AG09319 (cell line): ENCODE data around the gene JOSD2.

Source experiments
- DNase-seq: peaks from one replicate; pipeline ENCODE4 v3.0.0-alpha.2; 2010; ENCODE audit warnings: low read depth; ENCODE audit errors: extremely low read depth
- TF ChIP-seq, protein P1 (sequence below): IDR thresholded peaks from 2 replicates; pipeline ENCODE4 v1.5.1; 2011; ENCODE audit warnings: low read depth, mild to moderate bottlenecking, inconsistent platforms, low read length, moderate library complexity

Gene JOSD2

DNA sequence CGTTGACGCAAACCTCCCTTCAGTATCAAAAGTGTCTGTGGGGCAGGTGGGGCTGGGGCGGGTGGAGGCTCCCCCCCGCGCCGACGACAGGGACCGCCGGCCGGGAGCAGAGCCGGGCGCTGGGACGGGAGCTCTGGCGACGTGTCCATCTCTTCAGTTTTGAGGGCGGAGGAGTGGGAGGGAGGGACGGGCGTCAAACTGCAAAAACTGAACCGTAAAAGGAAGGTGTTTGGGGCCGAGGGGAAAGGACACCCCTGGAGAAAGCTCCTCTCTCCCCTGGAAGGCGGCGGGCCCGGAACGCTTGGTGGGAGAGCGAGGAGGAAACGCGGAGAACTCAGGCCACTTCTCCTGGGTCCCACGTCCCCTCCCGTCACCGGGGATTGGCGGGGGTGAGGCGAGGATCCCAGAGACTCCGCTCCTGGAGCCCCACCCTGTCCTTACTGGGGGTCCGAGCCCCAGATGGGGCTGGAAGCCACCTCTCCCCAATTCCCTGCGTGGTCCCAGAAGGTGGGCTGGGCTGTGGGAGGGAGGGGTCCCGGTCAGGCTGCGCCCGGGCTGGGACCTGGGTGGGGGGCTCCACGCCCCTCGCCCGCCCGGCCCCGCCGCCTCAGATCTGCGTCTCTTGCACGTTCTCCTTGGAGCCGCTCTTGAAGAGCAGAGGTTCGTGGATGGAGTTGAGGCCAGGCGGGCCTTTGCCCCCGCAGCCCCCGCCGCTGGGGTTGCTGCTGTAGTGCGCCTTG, 6.1 kb upstream of the JOSD2 start:
- TF ChIP-seq, protein P1, sequence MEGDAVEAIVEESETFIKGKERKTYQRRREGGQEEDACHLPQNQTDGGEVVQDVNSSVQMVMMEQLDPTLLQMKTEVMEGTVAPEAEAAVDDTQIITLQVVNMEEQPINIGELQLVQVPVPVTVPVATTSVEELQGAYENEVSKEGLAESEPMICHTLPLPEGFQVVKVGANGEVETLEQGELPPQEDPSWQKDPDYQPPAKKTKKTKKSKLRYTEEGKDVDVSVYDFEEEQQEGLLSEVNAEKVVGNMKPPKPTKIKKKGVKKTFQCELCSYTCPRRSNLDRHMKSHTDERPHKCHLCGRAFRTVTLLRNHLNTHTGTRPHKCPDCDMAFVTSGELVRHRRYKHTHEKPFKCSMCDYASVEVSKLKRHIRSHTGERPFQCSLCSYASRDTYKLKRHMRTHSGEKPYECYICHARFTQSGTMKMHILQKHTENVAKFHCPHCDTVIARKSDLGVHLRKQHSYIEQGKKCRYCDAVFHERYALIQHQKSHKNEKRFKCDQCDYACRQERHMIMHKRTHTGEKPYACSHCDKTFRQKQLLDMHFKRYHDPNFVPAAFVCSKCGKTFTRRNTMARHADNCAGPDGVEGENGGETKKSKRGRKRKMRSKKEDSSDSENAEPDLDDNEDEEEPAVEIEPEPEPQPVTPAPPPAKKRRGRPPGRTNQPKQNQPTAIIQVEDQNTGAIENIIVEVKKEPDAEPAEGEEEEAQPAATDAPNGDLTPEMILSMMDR: no peak
- no peak for DNase-seq

DNA sequence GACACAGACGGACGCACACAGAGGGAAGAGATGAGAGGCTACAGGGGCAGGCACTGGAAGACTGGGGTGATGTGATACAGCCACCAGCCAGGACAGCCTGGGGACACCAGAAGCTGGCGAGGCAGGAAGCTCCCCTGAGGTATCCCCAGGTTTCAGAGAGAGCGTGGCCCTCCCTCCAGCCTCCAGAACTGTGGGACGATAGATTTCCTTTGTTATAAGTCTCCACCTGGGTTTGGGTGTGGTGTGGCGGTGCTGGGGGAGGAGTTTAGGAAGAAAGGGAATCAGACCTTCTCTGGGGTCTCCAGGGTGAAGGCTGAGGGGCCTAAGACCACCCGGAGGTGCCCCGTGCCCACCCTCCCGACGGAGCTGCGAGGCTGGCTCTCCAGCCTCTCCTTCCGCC, 5.5 kb upstream of the JOSD2 start:
- TF ChIP-seq, protein P1: no peak
- no peak for DNase-seq

DNA sequence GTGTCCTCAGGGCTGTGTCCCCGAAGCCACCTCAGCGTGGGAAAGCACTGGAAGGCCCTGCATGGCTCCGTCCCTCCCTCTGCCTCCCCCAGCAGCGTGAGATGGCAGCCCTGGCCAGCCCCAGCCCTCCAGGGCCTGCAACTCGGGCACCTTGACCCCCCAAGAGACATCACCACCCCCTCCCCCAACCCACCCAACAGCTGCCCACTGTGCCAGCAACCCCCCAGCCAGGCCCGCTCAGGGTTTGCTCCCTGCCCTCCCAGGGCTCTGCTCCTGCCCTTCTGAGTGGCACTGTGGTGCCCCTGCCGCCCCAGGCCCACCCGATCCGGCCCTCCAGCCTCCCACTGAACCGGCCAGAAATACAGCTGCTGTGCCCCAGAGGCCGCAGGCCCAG, 4.2 kb upstream of the JOSD2 start:
- TF ChIP-seq, protein P1: no peak
- no peak for DNase-seq

DNA sequence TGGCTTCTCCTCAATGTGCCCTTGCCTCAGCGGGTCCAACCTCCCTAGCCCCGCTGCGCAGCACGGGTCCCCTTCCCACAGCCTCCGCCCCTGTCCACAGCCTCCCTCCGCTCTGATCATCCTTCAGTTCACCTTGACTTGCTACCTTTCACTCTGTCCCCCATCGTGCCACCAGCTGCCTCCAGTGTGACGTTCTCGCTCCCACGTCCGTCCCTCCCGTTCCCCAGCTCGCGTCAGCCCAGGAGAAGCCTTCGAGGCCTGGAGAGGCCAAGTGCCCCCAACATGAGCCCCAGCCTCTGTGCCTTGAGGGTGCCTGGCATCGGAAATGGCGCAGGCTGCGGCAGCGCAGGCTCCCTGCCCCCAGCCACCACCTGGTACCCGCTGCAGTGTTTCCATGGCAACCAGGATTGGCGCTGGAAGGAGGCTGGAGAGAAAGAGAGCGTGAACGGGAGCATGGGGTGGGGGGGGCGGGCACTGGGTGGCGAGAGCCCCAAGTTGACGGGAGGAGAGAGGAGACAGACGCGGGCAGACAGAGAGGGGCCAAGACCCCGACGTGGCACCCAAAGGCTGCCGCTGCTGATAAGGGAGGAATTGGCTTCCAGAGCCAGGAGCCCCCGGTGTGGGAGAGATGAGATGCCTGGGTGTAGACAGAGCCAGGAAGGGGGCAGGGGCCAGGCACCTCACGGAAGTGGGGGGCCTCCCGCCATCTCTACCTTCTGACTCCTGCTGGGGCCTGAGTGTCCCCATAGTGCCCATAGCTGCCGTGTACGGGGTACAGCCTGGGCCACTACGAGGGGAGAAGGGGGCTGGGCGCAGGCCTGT, 3.6 kb upstream of the JOSD2 start:
- TF ChIP-seq, protein P1: no peak
- DNase-seq: no peak

DNA sequence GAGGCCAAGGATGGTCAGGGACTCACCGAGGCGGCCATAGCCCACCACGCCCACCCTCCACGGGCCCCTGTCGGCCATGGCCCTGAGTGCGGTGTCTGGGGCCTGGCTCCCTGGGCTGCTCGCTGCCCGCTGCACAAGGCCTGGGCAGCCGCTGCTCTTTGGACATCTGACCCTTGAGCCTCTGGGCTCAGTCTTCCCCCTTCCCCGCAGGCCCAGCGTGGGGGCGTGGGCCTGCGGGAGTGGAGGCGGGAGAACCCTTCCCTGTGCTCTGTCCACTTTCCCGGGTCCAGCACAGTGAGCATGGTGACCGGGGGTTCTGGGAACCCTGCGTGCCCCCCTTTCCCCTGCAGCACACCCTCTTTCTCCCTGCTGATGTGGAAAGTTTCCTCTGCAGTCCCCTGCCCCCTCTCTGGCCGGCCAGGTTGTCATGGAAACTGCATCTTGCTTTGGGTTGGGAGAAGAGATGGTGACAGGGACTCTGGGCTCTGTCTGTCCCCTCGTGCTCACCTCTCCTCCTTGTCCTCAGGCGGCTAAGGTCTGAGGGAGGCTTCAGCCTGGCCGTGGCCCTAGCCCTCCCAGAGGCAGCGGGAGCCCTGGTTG, 2.9 kb upstream of the JOSD2 start, which contains the start of gene ASPDH:
TSS of gene ASPDH (minus strand) at position 168 of the 600 bp plus-strand sequence. CDS start at position 78, 90 bp downstream.
- TF ChIP-seq, protein P1: no peak
- no peak for DNase-seq

DNA sequence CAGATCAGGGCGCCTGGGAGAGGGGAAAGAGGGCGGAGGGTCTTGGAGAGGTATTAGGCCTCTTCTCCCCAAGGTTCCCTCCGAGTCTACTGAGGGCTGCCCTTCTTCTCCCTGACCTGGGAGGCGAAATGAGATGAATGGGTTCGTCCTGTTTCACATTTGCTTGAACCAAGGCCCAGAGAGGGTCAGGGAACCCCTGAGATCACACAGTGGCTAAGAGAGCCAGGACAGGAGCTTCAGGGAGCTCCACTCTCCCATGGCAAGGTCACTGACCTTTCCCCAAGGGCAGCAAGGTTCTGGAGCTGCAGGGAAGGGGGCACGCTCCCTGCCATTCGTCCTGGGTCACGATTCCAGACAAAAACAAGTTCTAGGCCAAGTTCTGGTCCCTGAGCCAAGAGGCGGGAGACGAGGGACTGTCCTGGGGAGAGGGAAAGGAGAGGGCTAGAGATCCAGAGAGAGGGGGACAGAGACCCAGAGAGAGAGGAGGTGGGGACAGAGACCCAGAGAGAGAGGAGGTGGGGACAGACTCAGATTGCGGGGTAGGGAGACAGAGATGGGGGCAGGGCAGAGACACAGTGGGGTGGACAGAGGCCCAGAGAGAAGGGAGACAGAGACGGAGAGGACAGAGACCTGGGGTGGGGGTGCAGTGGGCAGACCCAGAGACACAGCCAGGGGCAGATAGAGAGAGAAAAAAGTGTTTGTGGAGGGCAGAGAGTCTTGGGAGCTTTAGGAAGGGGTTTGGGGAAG, 2.2 kb upstream of the JOSD2 start:
- no peak for DNase-seq
- TF ChIP-seq, protein P1: no peak
